Tibial nerve (tissue), 3 donors: ENCODE measurements around the gene TTC23.

Experiments
- CTCF ChIP-seq, 5 experiments: fragments of 200-600 bp in 3 of 5; fragments of 450-650 bp in 2 of 5; sonication (generic) in 3 of 5; IDR thresholded peaks; one replicate each; pipeline ENCODE4 v1.5.1; 2016 to 2019; ENCODE audit warnings: antibody characterized with exemption in 5 of 5, mild to moderate bottlenecking in 3 of 5, moderate library complexity in 2 of 5
- POLR2A ChIP-seq, 2 donors: fragments of 450-650 bp; IDR thresholded peaks; one replicate each; pipeline ENCODE4 v1.6.1; 2017; ENCODE audit warnings: antibody characterized with exemption in 2 of 2, mild to moderate bottlenecking in 2 of 2, moderate library complexity in 2 of 2

- no peak for TF ChIP-seq CTCF (IDR thresholded peaks at IDR 0.05)
- TF ChIP-seq POLR2A (IDR thresholded peaks at IDR 0.05), result no peak
Observed at GRCh38 chr15:99086327-99086667, 163.1 kb downstream of the TTC23 start.
